Body of pancreas (tissue), 4 donors: Measurements from ENCODE around the gene TAP2.
"Not testable (repeated sequence)": the region's sequence is repeated elsewhere in the genome, so short reads cannot be mapped to it uniquely, and the experiment has no call there.

Experiments used
- CTCF ChIP-seq, 7 experiments: fragments of 450-650 bp in 4 of 7; fragments of 200-600 bp in 3 of 7; sonication (generic) in 3 of 7; IDR thresholded peaks; one replicate each; pipeline ENCODE4 v1.5.1; 2016 to 2019; ENCODE audit warnings: antibody characterized with exemption in 7 of 7
- POLR2A ChIP-seq, 3 donors: fragments of 450-650 bp; IDR thresholded peaks; one replicate each; pipeline ENCODE4 v1.6.1; 2016; ENCODE audit warnings: antibody characterized with exemption in 3 of 3, mild to moderate bottlenecking in 2 of 3

DNA sequence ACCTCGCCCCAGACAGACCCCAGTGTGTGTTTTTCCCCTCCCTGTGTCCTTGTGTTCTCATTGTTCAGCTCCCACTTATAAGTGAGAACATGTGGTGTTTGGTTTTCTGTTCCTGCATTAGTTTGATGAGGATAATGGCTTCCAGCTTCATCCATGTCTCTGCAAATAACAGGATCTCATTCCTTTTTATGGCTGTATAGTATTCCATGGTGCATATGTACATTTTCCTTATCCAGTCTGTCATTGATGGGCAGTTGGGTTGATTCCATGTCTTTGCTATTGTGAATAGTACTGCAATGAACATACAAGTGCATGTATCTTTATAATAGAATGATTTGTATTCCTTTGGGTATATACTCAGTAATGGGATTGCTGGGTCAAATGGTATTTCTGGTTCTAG is 35.4 kb upstream of the TAP2 start:
- TF ChIP-seq CTCF, POLR2A (IDR thresholded peaks at IDR 0.05): not testable (repeated sequence)
